ENCODE measurements around the gene ARHGEF37.

DNA sequence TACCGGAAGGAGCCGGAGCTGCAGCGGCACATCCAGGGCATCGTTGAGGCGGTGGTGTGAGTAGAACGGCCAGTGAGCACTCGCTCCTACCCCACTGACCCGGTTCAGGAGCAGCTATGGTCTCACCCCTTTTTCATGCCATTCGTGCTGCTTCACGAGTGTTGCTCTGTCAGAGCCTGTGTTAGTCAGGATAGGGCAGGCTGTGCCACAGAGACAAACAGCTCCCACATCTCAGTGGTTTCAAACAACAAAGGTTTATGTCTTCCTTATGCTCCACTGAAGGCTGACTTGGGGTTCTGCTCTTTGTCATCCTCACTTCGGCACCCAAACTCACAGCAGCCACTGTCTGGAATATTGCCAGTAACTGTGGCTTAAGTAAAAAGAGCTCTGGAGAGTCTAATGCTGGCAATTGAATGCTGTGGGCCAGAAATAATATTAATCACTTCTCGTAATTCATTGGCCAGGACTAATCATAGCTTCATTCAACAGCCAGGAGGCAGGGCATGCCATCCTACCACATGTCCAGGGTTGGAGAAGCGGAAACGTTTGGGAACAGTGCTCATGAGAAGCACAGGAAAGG lies 28.4 kb downstream of the ARHGEF37 start:
- TF ChIP-seq TAF1 (conservative IDR thresholded peaks at IDR 0.05) (no peak), RAD21 (IDR thresholded peaks at IDR 0.05) (no peak), EGR1 (IDR thresholded peaks at IDR 0.05; ENCODE audit: low read depth in 2 of 2) (no peak), JUND (IDR thresholded peaks at IDR 0.05) (no peak), GABPA (IDR thresholded peaks at IDR 0.05 in 1 of 2, conservative IDR thresholded peaks at IDR 0.05 in 1 of 2) (no peak), SP1 (IDR thresholded peaks at IDR 0.05) (no peak), YY1 (IDR thresholded peaks at IDR 0.05) (no peak), FOXA1 (IDR thresholded peaks at IDR 0.05) (no peak), RXRA (IDR thresholded peaks at IDR 0.05) (no peak)
- TF ChIP-seq, protein P1, sequence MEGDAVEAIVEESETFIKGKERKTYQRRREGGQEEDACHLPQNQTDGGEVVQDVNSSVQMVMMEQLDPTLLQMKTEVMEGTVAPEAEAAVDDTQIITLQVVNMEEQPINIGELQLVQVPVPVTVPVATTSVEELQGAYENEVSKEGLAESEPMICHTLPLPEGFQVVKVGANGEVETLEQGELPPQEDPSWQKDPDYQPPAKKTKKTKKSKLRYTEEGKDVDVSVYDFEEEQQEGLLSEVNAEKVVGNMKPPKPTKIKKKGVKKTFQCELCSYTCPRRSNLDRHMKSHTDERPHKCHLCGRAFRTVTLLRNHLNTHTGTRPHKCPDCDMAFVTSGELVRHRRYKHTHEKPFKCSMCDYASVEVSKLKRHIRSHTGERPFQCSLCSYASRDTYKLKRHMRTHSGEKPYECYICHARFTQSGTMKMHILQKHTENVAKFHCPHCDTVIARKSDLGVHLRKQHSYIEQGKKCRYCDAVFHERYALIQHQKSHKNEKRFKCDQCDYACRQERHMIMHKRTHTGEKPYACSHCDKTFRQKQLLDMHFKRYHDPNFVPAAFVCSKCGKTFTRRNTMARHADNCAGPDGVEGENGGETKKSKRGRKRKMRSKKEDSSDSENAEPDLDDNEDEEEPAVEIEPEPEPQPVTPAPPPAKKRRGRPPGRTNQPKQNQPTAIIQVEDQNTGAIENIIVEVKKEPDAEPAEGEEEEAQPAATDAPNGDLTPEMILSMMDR (IDR thresholded peaks at IDR 0.05; ENCODE audit: low read depth, low read length, missing input control): no peak
- TF ChIP-seq, protein P2, sequence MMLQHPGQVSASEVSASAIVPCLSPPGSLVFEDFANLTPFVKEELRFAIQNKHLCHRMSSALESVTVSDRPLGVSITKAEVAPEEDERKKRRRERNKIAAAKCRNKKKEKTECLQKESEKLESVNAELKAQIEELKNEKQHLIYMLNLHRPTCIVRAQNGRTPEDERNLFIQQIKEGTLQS (IDR thresholded peaks at IDR 0.05): no peak
- TF ChIP-seq, protein P3, sequence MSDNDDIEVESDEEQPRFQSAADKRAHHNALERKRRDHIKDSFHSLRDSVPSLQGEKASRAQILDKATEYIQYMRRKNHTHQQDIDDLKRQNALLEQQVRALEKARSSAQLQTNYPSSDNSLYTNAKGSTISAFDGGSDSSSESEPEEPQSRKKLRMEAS (IDR thresholded peaks at IDR 0.05): no peak
- TF ChIP-seq, protein P4, sequence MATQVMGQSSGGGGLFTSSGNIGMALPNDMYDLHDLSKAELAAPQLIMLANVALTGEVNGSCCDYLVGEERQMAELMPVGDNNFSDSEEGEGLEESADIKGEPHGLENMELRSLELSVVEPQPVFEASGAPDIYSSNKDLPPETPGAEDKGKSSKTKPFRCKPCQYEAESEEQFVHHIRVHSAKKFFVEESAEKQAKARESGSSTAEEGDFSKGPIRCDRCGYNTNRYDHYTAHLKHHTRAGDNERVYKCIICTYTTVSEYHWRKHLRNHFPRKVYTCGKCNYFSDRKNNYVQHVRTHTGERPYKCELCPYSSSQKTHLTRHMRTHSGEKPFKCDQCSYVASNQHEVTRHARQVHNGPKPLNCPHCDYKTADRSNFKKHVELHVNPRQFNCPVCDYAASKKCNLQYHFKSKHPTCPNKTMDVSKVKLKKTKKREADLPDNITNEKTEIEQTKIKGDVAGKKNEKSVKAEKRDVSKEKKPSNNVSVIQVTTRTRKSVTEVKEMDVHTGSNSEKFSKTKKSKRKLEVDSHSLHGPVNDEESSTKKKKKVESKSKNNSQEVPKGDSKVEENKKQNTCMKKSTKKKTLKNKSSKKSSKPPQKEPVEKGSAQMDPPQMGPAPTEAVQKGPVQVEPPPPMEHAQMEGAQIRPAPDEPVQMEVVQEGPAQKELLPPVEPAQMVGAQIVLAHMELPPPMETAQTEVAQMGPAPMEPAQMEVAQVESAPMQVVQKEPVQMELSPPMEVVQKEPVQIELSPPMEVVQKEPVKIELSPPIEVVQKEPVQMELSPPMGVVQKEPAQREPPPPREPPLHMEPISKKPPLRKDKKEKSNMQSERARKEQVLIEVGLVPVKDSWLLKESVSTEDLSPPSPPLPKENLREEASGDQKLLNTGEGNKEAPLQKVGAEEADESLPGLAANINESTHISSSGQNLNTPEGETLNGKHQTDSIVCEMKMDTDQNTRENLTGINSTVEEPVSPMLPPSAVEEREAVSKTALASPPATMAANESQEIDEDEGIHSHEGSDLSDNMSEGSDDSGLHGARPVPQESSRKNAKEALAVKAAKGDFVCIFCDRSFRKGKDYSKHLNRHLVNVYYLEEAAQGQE (IDR thresholded peaks at IDR 0.05): no peak
- TF ChIP-seq, protein P5, sequence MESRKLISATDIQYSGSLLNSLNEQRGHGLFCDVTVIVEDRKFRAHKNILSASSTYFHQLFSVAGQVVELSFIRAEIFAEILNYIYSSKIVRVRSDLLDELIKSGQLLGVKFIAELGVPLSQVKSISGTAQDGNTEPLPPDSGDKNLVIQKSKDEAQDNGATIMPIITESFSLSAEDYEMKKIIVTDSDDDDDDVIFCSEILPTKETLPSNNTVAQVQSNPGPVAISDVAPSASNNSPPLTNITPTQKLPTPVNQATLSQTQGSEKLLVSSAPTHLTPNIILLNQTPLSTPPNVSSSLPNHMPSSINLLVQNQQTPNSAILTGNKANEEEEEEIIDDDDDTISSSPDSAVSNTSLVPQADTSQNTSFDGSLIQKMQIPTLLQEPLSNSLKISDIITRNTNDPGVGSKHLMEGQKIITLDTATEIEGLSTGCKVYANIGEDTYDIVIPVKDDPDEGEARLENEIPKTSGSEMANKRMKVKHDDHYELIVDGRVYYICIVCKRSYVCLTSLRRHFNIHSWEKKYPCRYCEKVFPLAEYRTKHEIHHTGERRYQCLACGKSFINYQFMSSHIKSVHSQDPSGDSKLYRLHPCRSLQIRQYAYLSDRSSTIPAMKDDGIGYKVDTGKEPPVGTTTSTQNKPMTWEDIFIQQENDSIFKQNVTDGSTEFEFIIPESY (IDR thresholded peaks at IDR 0.05): no peak

Data from liver (tissue), 3 donors.